ENCODE results near the gene CHRM4.

Gene CHRM4

GRCh38 chr11:46367916-46368267, 23.7 kb downstream of the CHRM4 start:
- peak overlapping the region in 1 of 2 donors; percentile 77 for H3K4me3 Mint-ChIP-seq
- peaks cover 66% of the 10 kb centered on the region for H3K4me1 Mint-ChIP-seq
- peak overlapping the region in 1 of 2 donors; percentile 27 for H3K27ac Mint-ChIP-seq
- H3K9me3 Mint-ChIP-seq: no peaks in the 10 kb centered on the region
- no peaks in the 10 kb centered on the region for H3K27me3 Mint-ChIP-seq
- ATAC-seq (no peak), DNase-seq (no peak)

GRCh38 chr11:46367244-46367915, 24.2 kb downstream of the CHRM4 start:
- peak; percentile 76 to 80 for DNase-seq
- Mint-ChIP-seq H3K27ac (peak overlapping the region; percentile 40 to 48), H3K27me3 (no peaks in the 10 kb centered on the region), H3K4me3 (peak overlapping the region; percentile 39 to 77), H3K4me1 (peaks cover 71% of the 10 kb centered on the region), H3K9me3 (no peaks in the 10 kb centered on the region)
- peak; percentile 80 for ATAC-seq

GRCh38 chr11:46366661-46367161, 24.9 kb downstream of the CHRM4 start:
- peak overlapping the region; percentile 39 to 77 for H3K4me3 Mint-ChIP-seq
- peak overlapping the region in 1 of 2 donors; percentile 40 for H3K27ac Mint-ChIP-seq
- ATAC-seq (peak; percentile 16), DNase-seq (no peak)
- no peaks in the 10 kb centered on the region for H3K27me3 Mint-ChIP-seq
- H3K4me1 Mint-ChIP-seq: peaks cover 78% of the 10 kb centered on the region
- no peaks in the 10 kb centered on the region for H3K9me3 Mint-ChIP-seq

- no peak for DNase-seq
- H3K9me3 Mint-ChIP-seq: no peaks in the 10 kb centered on the region
- no peak overlapping the region for H3K4me3 Mint-ChIP-seq
- no peaks in the 10 kb centered on the region for H3K27me3 Mint-ChIP-seq
- peak; percentile 1 for ATAC-seq
- H3K4me1 Mint-ChIP-seq: peaks cover 83% of the 10 kb centered on the region
- H3K27ac Mint-ChIP-seq: no peak overlapping the region
These were observed 25.3 kb downstream of the CHRM4 start for GRCh38 chr11:46366260-46366659.

- Mint-ChIP-seq H3K27ac (no peak overlapping the region), H3K27me3 (no peaks in the 10 kb centered on the region), H3K9me3 (no peaks in the 10 kb centered on the region), H3K4me1 (peaks cover 92% of the 10 kb centered on the region), H3K4me3 (no peak overlapping the region)
- ATAC-seq: no peak
- no peak for DNase-seq
These were observed 26.8 kb downstream of the CHRM4 start for GRCh38 chr11:46364791-46365190.

- H3K27ac Mint-ChIP-seq: peak overlapping the region; percentile 59 to 81
- no peak overlapping the region for H3K4me3 Mint-ChIP-seq
- ATAC-seq (no peak), DNase-seq (no peak)
- H3K27me3 Mint-ChIP-seq: no peaks in the 10 kb centered on the region
- H3K9me3 Mint-ChIP-seq: no peaks in the 10 kb centered on the region
- peaks cover 85% of the 10 kb centered on the region for H3K4me1 Mint-ChIP-seq
These were observed 27.5 kb downstream of the CHRM4 start for GRCh38 chr11:46364056-46364455.

- ATAC-seq: no peak
- Mint-ChIP-seq H3K4me1 (peaks cover 84% of the 10 kb centered on the region), H3K9me3 (no peaks in the 10 kb centered on the region), H3K27ac (peak overlapping the region in 1 of 2 donors; percentile 59), H3K27me3 (no peaks in the 10 kb centered on the region), H3K4me3 (no peak overlapping the region)
- DNase-seq: no peak
These were observed 28.0 kb downstream of the CHRM4 start for GRCh38 chr11:46363455-46364005.

GRCh38 chr11:46363031-46363407, 28.6 kb downstream of the CHRM4 start:
- no peak for DNase-seq
- Mint-ChIP-seq H3K27ac (peak overlapping the region; percentile 91 to 96), H3K4me1 (peaks cover 82% of the 10 kb centered on the region), H3K4me3 (peak overlapping the region; percentile 92 to 93), H3K9me3 (no peaks in the 10 kb centered on the region), H3K27me3 (no peaks in the 10 kb centered on the region)
- no peak for ATAC-seq

- Mint-ChIP-seq H3K27me3 (no peaks in the 10 kb centered on the region), H3K27ac (peak overlapping the region; percentile 91 to 96), H3K9me3 (no peaks in the 10 kb centered on the region), H3K4me3 (peak overlapping the region; percentile 92 to 93), H3K4me1 (peaks cover 82% of the 10 kb centered on the region)
- DNase-seq (no peak), ATAC-seq (peak; percentile 2)
These were observed 29.2 kb downstream of the CHRM4 start for GRCh38 chr11:46362156-46363030.

GRCh38 chr11:46361283-46362155, 30.1 kb downstream of the CHRM4 start:
- Mint-ChIP-seq H3K9me3 (no peaks in the 10 kb centered on the region), H3K27me3 (no peaks in the 10 kb centered on the region), H3K4me3 (peak overlapping the region; percentile 92 to 93), H3K27ac (peak overlapping the region; percentile 96 to 97), H3K4me1 (peaks cover 84% of the 10 kb centered on the region)
- DNase-seq (peak; percentile 58 to 72), ATAC-seq (peak; percentile 91)

GRCh38 chr11:46360878-46361277, 30.7 kb downstream of the CHRM4 start:
- peak; percentile 63 for ATAC-seq
- H3K4me1 Mint-ChIP-seq: peaks cover 88% of the 10 kb centered on the region
- peak overlapping the region; percentile 92 to 93 for H3K4me3 Mint-ChIP-seq
- H3K27ac Mint-ChIP-seq: peak overlapping the region; percentile 96 to 97
- no peaks in the 10 kb centered on the region for H3K9me3 Mint-ChIP-seq
- no peaks in the 10 kb centered on the region for H3K27me3 Mint-ChIP-seq
- DNase-seq: no peak

- no peak for ATAC-seq
- peak overlapping the region in 1 of 2 donors; percentile 39 for H3K4me3 Mint-ChIP-seq
- no peak for DNase-seq
- no peaks in the 10 kb centered on the region for H3K9me3 Mint-ChIP-seq
- H3K27me3 Mint-ChIP-seq: no peaks in the 10 kb centered on the region
- peak overlapping the region; percentile 40 to 48 for H3K27ac Mint-ChIP-seq
- peaks cover 88% of the 10 kb centered on the region for H3K4me1 Mint-ChIP-seq
These were observed 31.6 kb downstream of the CHRM4 start for GRCh38 chr11:46359953-46360352.

- ATAC-seq: no peak
- no peak for DNase-seq
- no peaks in the 10 kb centered on the region for H3K9me3 Mint-ChIP-seq
- H3K27me3 Mint-ChIP-seq: no peaks in the 10 kb centered on the region
- peaks cover 88% of the 10 kb centered on the region for H3K4me1 Mint-ChIP-seq
- peak overlapping the region; percentile 10 to 83 for H3K27ac Mint-ChIP-seq
- H3K4me3 Mint-ChIP-seq: peak overlapping the region; percentile 32 to 60
These were observed 34.1 kb downstream of the CHRM4 start for GRCh38 chr11:46357483-46357936.

GRCh38 chr11:46356924-46357482, 34.6 kb downstream of the CHRM4 start:
- peak overlapping the region; percentile 44 to 72 for H3K27ac Mint-ChIP-seq
- no peak for ATAC-seq
- no peaks in the 10 kb centered on the region for H3K27me3 Mint-ChIP-seq
- H3K4me1 Mint-ChIP-seq: peaks cover 88% of the 10 kb centered on the region
- H3K4me3 Mint-ChIP-seq: peak overlapping the region in 1 of 2 donors; percentile 6
- no peak for DNase-seq
- no peaks in the 10 kb centered on the region for H3K9me3 Mint-ChIP-seq

Data from stimulated activated naive CD8-positive, alpha-beta T cell treated with anti-CD3 and anti-CD28 coated beads, Interleukin-15, amount 100 ng/mL, for 72 hours (primary cell).